ENCODE data around the gene PTPN14.
"Not testable (repeated sequence)": the region's sequence is repeated elsewhere in the genome, so short reads cannot be mapped to it uniquely, and the experiment has no call there.

PTPN14 gene

DNA sequence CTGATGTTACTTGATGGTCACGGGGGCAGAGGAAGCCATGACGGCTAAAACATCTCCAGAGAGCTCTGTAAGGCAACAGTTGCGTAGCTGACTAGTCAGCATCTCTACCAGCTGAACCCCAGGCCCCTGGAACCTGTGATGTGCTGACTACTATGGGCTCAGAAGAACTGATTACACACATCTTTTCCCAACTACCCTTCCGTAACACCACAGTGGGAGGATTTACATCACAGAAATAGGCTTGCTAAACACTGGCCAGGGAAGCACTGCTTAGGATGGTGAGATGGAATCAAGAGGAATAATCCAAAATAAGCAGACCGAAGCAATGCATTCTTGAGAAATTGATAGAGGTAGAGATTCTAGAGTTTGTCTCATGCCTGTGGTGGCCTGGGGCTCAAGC is 148.0 kb downstream of the PTPN14 start:
- no peak for DNase-seq (ENCODE audit: low read depth in 4 of 4, low spot score in 1 of 4)

DNA sequence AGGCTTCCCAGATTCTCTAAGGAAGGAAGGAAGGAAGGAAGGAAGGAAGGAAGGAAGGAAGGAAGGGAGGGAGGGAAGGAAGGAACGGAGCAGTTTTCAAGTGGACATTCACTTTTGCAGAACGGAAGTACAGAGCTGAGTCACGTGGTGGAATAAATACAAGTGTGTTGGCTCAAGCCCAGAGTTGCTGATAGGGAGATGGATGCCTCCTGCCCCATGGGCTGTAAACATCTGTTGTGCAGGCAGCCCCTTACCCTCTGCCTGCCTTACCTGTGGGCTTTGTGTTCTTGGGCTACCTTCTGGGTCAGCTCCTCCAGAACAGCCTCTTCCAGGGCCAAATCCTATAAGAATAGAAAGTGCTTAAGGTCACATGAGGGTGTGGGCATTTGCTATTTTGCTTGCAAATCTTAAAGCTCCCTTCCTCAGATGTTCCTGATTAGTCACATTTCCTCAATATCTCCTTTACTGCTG is 148.8 kb downstream of the PTPN14 start:
- no peak for DNase-seq (ENCODE audit: low read depth in 4 of 4, low spot score in 1 of 4)

DNA sequence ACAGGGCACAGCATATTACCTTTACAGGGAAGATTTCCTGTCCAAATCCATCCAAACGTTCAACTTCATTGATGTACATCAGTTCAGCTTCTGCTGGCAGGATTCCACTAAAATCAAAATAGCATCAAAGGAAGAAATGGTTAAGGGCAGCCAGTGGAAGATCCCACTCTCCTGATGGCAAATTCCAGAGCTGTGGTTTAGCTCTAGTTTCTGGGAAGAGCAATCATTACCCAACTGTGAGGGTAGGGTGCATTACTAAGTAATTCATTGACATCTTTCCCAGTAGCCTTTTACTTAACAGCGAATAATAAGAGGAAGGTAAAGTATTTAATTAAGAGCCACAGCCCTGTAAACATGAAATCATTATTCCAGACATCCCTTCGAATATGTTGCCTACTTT is 149.7 kb downstream of the PTPN14 start:
- DNase-seq (ENCODE audit: low read depth in 4 of 4, low spot score in 1 of 4) = no peak

DNA sequence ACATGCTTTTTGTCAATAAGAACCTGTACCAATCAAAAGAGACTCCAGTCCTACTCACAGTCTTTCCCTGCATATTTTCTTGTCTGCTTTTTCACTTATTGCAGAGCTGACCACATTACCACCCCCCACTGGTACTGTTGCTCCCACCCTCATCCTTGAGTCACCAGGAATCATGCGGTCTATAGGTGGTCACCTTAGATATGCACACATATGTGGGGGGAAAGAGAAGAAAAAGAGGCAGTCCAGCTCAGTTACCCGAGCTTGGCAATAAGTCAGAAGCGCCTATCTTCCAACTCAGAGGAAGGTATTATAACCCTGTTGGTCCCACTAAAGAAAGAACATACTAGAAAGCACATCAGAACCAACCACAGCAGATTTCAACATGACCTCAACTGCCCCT is 151.3 kb downstream of the PTPN14 start:
- no peak for DNase-seq (ENCODE audit: low read depth in 4 of 4, low spot score in 1 of 4)

DNA sequence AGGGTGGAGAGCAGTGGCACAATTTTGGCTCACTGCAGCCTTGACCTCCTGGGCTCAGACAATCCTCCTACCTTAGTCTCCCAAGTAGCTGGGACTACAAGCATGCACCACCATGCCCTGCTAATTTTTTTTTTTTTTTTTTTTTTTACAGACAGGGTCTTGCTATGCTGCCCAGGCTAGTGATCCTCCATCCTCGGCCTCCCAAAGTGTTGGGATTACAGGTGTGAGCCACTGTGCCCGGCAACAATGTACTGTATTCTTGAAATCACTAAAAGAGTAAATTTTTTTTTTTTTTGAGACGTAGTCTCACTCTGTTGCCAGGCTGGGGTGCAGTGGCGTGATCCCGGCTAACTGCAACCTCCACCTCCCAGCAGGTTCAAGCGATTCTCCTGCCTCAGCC is 152.9 kb downstream of the PTPN14 start:
- no peak for DNase-seq (ENCODE audit: low read depth in 4 of 4, low spot score in 1 of 4)

DNA sequence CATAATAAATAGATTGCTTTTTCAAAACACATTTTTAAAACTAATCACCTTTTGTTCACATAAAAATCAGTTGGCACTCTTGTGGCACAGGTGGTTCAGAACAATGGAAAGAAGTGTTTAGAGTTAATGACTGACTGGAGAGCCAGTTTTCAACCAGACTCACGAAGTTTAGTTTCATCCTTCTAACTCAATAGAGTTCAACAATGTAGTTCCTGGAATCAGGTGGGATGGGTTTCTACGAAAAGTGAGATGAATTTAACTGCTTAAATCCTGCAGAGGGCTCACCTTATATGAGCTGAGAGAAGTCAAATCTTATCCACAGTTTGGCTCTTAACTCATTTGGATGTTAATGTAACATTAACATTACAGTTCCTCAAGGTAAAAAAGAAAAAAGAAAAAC is 153.9 kb downstream of the PTPN14 start:
- no peak for DNase-seq (ENCODE audit: low read depth in 4 of 4, low spot score in 1 of 4)

DNA sequence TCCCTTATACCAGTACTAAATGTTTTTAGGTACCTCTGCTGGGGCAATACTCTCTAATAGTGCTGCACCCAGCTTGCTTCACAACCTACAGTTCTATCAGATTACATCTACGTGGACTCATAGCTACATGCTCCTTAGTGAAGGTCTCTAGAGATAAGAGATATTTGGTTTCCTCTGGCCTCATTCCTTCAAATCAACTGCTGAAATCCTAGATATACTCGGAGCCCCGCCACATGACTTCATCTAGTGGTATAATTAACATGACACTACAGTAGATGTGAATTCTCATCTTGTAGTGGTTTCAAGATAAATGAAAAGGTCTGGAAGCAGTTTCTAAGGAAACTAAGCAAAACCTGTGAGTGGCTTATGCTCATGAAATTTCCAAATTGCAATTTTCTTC is 155.1 kb downstream of the PTPN14 start:
- DNase-seq (ENCODE audit: low read depth in 4 of 4, low spot score in 1 of 4) = no peak

DNA sequence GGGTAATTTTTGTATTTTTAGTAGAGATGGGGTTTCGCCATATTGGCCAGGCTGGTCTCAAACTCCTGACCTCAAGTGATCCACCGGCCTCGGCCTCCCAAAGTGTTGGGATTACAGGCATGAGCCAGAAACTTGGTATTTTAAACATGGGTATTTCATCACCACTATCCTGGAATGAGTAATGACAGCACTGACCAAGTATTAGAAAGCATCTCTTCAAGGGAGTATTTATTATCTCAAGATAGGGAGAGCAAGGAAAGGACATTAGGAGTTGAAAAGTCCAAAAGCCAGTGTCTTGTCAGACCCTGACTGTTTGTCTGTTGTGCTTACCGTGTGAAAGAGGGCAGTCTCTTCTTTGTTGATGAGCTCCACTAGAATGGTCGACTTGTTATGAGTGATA is 156.8 kb downstream of the PTPN14 start:
- DNase-seq (ENCODE audit: low read depth in 4 of 4, low spot score in 1 of 4) = not testable (repeated sequence)

DNA sequence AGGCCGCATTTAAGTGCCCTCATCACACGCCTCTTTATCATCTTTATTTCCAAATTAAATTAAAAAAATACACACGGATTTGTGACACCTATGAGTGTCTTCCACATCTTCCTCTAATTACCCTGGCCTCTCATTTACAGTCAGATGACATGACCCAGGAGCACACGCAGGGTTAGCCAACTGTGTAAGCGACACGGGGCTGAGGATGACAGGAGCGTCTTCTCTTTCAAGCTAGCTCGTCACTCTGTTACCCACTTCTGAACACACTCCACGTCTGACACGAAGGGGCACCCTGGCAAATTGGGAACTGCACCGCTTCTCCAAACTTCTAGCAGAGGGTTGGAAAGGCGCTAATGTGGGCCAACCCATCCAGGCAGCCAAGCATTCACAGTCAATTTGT is 158.3 kb downstream of the PTPN14 start:
- DNase-seq (ENCODE audit: low read depth in 4 of 4, low spot score in 1 of 4) = no peak

DNA sequence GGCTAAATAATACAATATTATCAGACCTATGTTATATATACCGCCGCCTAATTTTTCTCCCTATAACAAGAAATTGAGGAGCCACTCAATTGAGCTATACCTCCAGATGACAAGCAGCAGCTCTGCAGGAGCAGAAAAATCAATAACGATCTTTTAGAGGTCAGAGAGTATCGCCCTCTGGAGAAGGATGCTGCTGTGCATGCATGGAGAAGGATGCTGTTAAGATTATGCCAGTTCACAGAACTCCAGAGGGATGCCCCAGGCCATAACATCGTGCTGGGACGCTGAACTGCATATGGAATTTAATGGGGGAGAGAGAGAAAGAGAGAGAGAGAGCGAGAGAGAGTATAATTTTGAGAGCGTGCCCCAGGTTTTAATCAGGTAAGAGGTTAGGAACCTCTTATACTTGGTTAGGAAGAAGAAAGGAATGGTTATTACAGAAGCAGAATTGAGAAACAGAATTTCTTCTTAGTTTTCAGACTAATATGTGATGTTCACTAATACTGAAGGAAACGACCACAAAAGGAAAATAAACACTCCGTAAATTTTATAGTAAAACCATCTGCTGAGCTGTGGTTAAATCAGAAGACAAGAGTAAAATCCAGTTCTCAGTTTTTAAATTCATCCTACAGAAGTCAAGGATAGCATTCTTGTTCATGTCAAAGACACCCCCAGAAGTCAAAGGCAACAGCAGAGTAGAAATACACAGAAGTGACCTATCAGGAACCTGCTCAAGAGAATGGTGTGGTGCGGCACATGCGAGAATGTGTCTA is 159.3 kb downstream of the PTPN14 start:
- DNase-seq (ENCODE audit: low read depth in 4 of 4, low spot score in 1 of 4) = no peak

DNA sequence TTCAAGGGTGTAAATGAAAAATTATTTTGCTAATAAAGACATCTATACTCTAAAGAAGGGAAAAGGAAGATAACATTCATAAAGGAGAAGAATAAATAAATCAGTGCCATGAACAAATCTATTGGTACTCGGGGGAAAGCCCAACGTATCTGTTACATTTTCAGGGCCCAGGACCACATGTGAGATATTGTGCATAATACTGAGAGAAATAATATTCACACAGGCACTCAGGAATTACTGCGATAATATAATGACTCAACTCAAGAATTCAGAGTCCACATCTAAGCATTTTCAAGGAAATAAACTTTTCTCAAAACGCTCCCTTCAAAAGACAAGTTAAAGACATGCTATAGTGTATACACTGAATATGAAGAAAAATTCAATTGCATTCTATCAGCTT is 161.7 kb downstream of the PTPN14 start:
- no peak for DNase-seq (ENCODE audit: low read depth in 4 of 4, low spot score in 1 of 4)

DNA sequence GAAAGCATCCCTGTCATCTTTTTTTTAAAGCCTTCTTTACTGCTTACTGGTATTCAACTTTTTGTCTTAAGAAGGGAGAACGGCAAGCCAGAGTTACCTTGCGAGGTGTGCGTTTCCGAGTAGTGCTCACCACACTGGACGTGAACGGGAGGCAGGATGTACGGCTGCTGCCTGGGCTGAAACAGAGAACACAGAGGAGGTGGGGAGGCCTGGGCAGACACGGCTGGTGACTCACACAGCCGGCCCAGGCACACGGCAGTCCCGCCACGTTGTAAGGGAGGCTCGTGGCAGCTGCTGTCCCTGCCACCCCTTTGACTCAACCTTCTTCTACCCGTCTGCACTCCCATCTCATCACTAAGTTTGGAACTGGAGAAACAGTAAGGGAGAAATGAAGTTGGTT is 164.7 kb downstream of the PTPN14 start:
- DNase-seq (ENCODE audit: low read depth in 4 of 4, low spot score in 1 of 4) = no peak

DNA sequence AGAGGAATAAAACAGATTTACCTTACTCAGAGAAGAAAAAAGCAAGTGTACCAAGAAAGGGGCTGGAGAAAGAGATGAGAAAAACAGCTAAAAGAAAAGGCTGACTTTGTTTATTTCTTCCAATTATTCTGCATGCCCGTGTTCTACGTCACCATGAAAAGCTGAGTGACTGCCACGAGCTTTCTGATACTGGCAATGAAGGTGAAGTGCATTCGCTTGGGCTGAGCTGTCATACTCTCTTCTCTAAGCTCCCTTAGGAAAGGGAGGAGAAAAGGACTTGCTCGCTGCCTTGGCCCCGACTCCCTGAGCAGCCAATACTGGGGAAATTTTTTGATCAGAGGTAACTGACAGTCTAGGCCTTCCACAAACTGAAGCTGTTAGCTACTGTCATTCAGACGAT is 165.1 kb downstream of the PTPN14 start:
- no peak for DNase-seq (ENCODE audit: low read depth in 4 of 4, low spot score in 1 of 4)

DNA sequence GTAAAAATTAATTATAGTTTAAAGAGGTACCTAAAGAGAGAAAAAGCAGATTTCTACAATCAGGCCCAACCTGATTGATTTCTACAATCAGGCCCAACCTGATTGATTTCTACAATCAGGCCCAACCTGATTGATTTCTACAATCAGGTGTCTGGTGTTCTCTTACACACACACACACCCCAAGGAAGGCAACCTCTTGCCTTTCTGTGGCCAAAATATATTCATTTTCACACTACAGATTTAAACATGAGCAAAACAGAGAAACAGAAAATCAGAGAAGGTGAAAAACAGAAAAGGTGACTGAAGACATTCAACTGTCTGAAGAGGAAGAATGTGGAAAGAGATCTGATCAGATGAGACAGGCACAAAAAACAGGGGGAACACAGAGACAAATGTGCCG is 166.0 kb downstream of the PTPN14 start:
- DNase-seq (ENCODE audit: low read depth in 4 of 4, low spot score in 1 of 4) = no peak

DNA sequence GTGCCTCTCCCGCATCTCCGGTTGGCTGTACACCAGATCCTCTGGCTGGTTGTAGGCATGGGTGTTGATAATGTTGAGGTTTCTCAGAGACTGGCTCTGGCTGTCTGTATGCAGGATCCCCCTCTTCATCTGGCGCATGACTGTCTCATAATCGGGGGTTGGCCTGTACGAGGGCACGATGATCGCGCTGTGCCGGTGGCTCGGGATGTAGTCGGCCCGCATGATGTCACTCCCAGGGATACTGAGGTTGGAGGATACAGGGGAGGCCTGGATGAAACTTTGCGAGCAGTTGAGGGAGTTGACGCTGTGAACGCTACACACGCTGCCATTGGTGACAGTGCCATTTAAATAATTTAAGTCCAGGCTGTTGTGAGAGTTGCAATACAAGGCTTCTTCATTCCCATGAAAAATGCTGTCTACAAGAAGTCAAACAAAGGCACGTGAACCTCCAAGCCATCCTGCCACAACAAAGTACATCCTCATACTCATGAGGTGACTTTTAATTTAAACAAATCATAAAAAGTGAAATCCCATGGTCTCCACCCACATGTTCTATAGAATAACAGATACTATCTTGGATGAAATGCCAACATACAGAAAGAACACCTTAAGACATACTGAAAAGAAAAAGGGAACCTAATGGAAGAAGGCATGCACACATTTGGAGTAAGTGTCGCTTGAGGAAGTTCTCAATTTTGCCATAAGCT is 166.9 kb downstream of the PTPN14 start:
- DNase-seq (ENCODE audit: low read depth in 4 of 4, low spot score in 1 of 4) = no peak

DNA sequence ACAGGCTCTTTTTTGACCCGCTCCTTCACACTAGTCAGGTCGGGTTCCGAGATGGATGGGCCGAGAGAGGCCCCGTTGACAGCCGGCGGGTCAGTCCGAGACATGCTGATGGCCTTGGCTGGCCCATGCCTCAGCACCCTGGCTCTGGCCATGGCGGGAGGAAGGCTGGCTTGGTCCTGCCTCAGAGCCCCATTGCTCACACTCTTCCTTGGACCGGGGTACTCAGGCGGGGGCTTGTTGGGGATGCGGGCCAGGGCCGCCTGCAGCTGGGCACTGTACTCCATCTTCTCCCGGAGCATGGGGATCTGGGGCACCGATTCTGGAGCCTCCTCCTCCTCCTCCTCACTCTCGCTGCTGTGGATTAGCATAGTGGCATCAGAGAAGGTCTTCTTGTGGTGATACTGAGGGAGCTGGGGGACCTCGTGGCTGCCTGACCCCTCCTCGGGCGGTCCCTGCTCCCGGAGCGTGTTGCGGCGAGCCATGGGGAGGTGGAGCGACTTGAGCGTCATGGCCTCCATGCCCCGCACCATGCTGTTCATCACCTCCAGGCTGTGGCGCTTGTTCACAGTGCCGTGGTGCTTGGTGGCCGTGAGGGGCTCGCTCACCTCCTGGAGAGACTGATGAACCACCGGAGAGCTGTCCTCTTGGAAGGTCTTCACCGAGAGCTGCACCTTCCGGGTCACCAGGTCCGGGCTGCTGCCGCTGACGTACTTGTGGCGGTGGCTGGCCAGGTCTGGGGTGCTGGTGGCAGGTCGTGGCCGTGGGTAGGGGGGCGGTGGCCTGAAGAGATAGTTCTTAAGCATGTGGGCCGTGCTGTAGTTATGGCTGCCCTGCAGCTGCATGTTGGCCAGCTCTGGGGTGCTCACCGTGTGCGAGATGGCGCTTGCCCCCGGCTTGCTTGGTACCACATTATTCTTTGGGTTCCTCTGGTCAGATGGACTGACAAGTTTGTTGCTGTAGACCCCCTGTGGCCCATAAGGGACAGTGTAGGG is 167.7 kb downstream of the PTPN14 start:
- DNase-seq (ENCODE audit: low read depth in 4 of 4, low spot score in 1 of 4) = no peak

DNA sequence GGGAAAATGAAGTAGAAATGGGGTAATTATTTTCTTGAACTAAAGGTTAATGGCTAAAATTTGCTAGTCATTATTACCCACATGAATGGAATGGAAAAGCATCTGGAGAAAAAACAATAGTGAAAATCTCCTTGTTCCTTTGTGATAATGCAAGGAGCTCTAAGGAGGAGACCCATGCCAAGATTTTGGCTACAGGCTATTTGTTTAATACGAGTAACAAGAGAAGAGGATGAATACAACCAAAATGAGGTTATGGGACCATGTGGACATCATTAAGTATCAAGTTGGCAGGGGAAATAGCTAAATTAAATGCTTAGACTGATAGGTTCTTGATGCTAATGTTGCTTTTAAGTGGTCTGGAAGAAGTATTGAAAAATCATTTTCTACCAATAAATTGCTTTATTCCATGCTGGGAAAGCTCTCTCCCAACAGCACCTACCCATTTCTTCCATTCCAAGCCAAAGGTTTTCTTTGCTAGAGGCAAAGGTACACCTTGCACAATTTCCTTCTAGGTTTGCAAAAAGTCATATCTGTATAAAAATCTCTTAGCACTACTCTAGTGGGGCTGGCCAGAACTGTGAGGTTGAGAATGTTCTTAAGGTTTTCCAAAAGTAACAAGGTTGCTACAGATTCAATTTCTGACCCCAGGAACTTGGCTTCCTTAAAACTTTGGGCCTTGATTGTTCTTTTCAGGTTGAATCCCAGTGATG is 170.3 kb downstream of the PTPN14 start:
- no peak for DNase-seq (ENCODE audit: low read depth in 4 of 4, low spot score in 1 of 4)

DNA sequence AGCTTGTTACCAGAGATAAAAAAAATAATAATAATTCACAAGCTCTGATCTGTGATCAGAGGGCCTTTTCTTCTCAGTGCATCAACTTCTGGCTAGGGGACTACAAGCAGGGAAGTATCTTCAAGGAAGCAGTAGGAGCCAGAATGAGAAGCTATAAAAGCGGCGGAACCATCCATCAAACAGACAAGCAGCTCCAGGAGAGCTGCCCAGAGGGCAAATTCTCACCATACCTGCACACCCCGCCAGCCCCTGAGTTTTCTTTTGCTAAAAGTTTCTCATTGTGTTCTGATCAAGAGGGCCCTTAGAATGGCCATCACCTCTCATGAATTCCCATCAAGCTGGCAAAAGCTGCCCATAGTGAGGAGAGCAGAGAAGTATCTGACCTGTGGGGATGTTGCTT is 171.0 kb downstream of the PTPN14 start:
- no peak for DNase-seq (ENCODE audit: low read depth in 4 of 4, low spot score in 1 of 4)

DNA sequence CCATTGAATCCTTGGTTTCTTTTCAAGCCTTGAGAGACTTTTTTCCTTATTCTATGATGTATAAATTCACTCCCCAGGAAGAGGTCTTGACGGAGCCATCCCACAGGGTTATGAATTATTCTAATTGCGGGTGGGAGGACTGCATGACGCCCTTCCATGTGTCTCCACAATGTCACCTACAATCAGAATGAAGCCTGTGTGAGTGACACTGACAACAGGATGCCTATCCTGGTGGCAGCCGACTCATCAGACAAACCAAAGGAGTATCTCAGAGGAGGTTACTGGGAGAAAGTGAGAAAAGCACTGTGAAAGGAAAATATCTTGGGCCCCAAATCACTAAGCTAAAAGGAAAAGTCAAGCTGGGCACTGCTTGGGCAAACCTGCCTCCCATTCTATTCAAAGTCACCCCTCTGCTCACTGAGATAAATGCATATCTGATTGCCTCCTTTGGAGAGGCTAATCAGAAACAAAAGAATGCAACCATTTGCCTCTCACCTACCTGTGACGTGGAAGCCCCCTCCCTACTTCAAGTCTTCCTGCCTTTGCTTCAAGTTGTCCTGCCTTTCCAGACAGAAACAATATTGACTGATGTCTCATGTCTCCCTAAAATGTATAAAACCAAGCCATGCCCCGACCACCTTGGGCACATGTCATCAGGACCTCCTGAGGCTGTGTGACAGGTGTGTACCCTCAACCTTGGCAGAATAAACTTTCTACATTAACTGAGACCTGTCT is 172.0 kb downstream of the PTPN14 start:
- no peak for DNase-seq (ENCODE audit: low read depth in 4 of 4, low spot score in 1 of 4)

DNA sequence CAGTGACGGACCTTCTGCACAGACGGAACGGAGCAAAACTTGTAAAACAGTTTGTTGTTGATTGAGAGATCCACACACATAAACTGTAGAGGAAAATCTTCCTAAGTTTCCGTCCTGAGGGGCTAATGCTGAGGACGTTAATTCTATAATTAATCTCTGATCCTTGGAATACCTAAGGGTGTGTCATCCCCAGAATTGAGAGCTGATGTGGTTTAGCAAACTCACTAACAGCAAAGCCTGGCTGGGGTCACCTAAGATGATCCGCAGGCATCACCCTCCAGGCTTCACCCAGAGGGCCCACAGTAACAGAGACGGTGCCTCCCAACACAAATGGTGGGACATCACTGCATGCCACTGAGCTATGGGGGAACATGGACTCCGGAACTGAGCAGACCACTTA is 172.9 kb downstream of the PTPN14 start:
- DNase-seq (ENCODE audit: low read depth in 4 of 4, low spot score in 1 of 4) = no peak

All from stimulated activated CD4-positive, alpha-beta T cell treated with anti-CD3 and anti-CD28 coated beads, Interleukin-1b, Interleukin-23, amount 100 ng/mL, for 24 hours (primary cell).